MG63 (cell line): ENCODE data around the gene TMEM229B. TPM values are rescaled to one million over a fixed set of nuclear protein-coding genes. Genes with fewer than 3 reads are reported as not detected.

Experiments
- DNase-seq: peaks from one replicate; pipeline ENCODE4 v3.0.0-alpha.2; 2020
- H3K27me3 ChIP-seq: fragments of 250-450 bp; sonication (Bioruptor Pico); 2 replicates; pipeline ENCODE4 v1.5.1; 2020; ENCODE audit warnings: mild to moderate bottlenecking, moderate library complexity
- H3K36me3 ChIP-seq: fragments of 250-450 bp; sonication (Bioruptor Pico); 2 replicates; pipeline ENCODE4 v1.5.1; 2020; ENCODE audit warnings: mild to moderate bottlenecking, moderate library complexity
- H3K4me3 ChIP-seq: fragments of 250-450 bp; sonication (Bioruptor Pico); 2 replicates; pipeline ENCODE4 v1.5.1; 2020; ENCODE audit warnings: mild to moderate bottlenecking, moderate library complexity
- H3K9me3 ChIP-seq: fragments of 250-450 bp; sonication (Bioruptor Pico); 2 replicates; pipeline ENCODE4 v1.5.1; 2020; ENCODE audit warnings: mild to moderate bottlenecking, moderate library complexity
- total RNA-seq: library from RNA; depleted of rRNA; stranded (reverse); fragments of >200 nt; shearing (Covaris generic); gene quantifications from 2 replicates; pipeline ENCODE4 v1.2.3, GENCODE V29; 2014; ENCODE audit warnings: low replicate concordance

Gene TMEM229B
- total RNA-seq, 1 experiment from 2014 or later: 5.9 TPM

GRCh38 chr14:67520482-67520881 is 32.0 kb upstream of the TMEM229B start:
- Histone ChIP-seq H3K4me3 (no peak overlapping the region), H3K9me3 (no peaks in the 10 kb centered on the region), H3K36me3 (no peaks in the 10 kb centered on the region), H3K27me3 (no peaks in the 10 kb centered on the region)
- DNase-seq: no peak

- no peak overlapping the region for H3K4me3 ChIP-seq
- no peaks in the 10 kb centered on the region for H3K9me3 ChIP-seq
- no peaks in the 10 kb centered on the region for H3K27me3 ChIP-seq
- no peaks in the 10 kb centered on the region for H3K36me3 ChIP-seq
- DNase-seq: no peak
Measured at GRCh38 chr14:67519406-67519805, 30.9 kb upstream of the TMEM229B start.

GRCh38 chr14:67517083-67517482 is 28.6 kb upstream of the TMEM229B start:
- Histone ChIP-seq H3K9me3 (no peaks in the 10 kb centered on the region), H3K36me3 (no peaks in the 10 kb centered on the region), H3K4me3 (no peak overlapping the region), H3K27me3 (no peaks in the 10 kb centered on the region)
- DNase-seq: no peak

GRCh38 chr14:67516676-67517075 is 28.2 kb upstream of the TMEM229B start:
- no peaks in the 10 kb centered on the region for H3K27me3 ChIP-seq

DNA sequence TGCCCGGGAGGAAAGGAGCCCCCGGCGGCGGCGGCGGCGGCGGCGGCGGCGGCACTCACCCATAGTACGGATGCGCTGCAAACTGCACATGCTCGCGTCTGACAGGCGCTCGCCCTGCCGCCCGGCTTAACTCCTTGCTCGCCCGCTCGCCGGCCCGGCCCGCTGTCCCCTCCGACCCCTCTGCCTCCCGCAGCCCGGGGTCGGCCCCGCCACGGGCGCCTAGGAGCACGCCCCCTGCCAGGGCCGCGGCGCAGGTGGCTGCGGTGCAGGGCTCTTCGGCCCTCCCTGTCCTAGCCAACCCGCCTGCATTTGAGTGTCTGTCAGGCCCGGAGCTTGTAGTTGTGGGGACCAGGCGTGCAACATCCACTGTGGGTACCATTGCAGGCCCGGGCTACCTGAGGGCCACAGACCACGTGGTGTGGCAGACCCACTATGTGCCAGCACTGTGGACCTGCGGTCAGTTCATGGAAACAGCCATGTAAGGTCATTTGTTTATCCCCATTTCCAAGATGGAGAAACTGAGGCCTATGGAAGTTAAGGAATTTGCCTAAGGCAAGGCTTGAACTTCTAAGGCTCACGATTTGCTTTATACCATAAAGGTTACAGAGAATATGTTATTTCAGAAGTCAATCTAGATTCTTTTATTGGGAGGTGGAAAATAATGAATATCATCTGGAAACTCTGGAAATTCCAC is 27.0 kb upstream of the TMEM229B start:
- Histone ChIP-seq H3K36me3 (no peaks in the 10 kb centered on the region), H3K27me3 (no peaks in the 10 kb centered on the region), H3K9me3 (no peaks in the 10 kb centered on the region), H3K4me3 (peak overlapping the region; percentile 63; the same call in 1 of the 2 replicates)
- DNase-seq: peak; percentile 23

More at GRCh38 chr14:67516676-67517075, 28.2 kb upstream of the TMEM229B start:
- H3K4me3 ChIP-seq: no peak overlapping the region
- no peaks in the 10 kb centered on the region for H3K9me3 ChIP-seq
- no peak for DNase-seq
- no peaks in the 10 kb centered on the region for H3K36me3 ChIP-seq

- H3K9me3 ChIP-seq: no peaks in the 10 kb centered on the region
- no peaks in the 10 kb centered on the region for H3K36me3 ChIP-seq
- peak; percentile 33 for DNase-seq
- no peaks in the 10 kb centered on the region for H3K27me3 ChIP-seq
- peak overlapping the region; percentile 63 for H3K4me3 ChIP-seq
Measured at GRCh38 chr14:67514650-67515385, 26.3 kb upstream of the TMEM229B start.

GRCh38 chr14:67514203-67514607 is 25.7 kb upstream of the TMEM229B start:
- Histone ChIP-seq H3K9me3 (no peaks in the 10 kb centered on the region), H3K27me3 (no peaks in the 10 kb centered on the region), H3K36me3 (no peaks in the 10 kb centered on the region), H3K4me3 (peak overlapping the region; percentile 63; the same call in 1 of the 2 replicates)
- DNase-seq: peak; percentile 18

GRCh38 chr14:67513631-67514108 is 25.1 kb upstream of the TMEM229B start:
- H3K9me3 ChIP-seq: no peaks in the 10 kb centered on the region
- H3K36me3 ChIP-seq: no peaks in the 10 kb centered on the region
- no peaks in the 10 kb centered on the region for H3K27me3 ChIP-seq
- H3K4me3 ChIP-seq: no peak overlapping the region
- DNase-seq: no peak

DNA sequence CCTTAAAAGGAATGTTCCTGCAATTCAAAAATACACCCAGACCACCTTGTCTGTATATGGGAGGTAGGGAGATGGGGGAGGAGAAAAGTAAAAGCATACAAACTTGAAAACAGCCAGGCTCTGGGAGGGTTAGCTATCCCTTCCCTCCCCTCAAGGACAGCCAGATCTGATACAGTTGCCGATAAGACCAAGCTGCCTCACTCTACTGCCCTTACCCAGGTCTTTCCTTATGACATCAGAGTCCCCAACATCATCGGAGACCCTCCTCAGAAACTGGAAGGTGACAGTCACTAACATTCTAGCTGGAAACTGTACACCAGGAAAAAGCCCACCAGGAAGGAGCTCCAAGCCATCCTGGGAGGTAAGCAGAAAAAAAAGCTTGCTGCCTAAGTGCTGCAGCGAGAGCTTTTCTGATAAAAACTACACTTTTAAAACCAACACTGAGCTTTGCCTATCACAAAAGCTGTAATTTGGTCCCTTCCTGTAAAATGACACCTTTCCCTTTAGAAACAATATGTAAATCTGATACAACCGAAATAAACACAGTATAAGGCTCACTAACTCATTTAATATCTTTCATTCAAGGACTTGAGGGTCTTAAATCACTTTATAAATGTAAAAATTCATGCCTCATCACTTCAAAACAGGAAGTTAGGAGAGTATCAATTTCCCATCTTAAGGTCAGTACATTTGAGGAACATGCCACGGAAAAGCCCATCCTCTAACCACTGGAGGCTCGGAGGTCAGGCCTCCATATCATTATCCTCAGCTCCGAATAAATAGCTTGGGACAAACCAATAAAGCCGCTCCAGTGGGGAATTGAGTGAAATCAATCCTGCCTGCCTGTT is 24.2 kb upstream of the TMEM229B start:
- no peaks in the 10 kb centered on the region for H3K27me3 ChIP-seq
- H3K4me3 ChIP-seq: no peak overlapping the region
- no peak for DNase-seq
- no peaks in the 10 kb centered on the region for H3K36me3 ChIP-seq
- no peaks in the 10 kb centered on the region for H3K9me3 ChIP-seq

DNA sequence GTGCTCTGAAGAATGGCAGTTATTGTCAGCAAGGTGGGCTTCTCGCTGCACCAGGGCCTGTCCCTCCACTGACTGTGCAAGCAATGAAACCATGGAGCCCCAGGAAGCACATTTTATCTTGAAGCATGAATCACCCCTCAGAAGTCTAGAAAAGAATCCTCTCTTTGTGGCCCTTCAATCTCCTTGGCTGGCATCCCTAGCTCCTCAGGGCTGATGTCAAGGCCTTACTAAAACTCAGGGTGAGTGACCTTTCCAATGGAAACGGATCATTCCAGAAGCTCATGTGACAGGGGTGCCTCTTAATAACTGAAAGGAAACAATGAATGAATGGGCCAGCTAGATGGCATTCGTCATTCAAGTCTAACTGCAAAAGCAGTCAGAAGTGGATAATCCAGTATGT is 22.3 kb upstream of the TMEM229B start:
- H3K27me3 ChIP-seq: no peaks in the 10 kb centered on the region
- H3K4me3 ChIP-seq: no peak overlapping the region
- H3K9me3 ChIP-seq: no peaks in the 10 kb centered on the region
- H3K36me3 ChIP-seq: no peaks in the 10 kb centered on the region
- DNase-seq: peak; percentile 27

DNA sequence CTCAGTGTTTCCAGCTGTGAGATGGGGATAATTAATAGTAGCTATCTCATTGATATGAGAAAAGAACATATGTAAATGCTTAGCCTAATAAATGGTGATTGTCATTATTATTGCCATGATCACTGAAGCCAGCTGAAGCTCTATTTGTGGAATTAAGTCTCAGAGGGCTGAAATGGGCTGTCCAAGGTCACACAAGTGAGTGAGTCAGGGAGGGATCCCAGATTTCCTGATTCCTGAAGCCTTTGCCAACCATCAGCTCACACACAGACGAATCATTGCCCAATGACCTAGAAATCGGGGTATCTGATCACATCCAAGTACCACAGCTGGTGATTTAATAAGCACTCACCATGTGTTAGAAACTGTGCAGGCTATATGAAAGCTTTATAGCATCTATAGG is 21.6 kb upstream of the TMEM229B start:
- DNase-seq: peak; percentile 21
- Histone ChIP-seq H3K9me3 (no peaks in the 10 kb centered on the region), H3K4me3 (no peak overlapping the region), H3K36me3 (no peaks in the 10 kb centered on the region), H3K27me3 (no peaks in the 10 kb centered on the region)

GRCh38 chr14:67508956-67509355 is 20.4 kb upstream of the TMEM229B start:
- Histone ChIP-seq H3K9me3 (no peaks in the 10 kb centered on the region), H3K27me3 (no peaks in the 10 kb centered on the region), H3K36me3 (no peaks in the 10 kb centered on the region), H3K4me3 (no peak overlapping the region)
- no peak for DNase-seq

GRCh38 chr14:67505254-67505653 is 16.7 kb upstream of the TMEM229B start:
- Histone ChIP-seq H3K4me3 (no peak overlapping the region), H3K27me3 (no peaks in the 10 kb centered on the region), H3K36me3 (no peaks in the 10 kb centered on the region), H3K9me3 (no peaks in the 10 kb centered on the region)
- DNase-seq: no peak

DNA sequence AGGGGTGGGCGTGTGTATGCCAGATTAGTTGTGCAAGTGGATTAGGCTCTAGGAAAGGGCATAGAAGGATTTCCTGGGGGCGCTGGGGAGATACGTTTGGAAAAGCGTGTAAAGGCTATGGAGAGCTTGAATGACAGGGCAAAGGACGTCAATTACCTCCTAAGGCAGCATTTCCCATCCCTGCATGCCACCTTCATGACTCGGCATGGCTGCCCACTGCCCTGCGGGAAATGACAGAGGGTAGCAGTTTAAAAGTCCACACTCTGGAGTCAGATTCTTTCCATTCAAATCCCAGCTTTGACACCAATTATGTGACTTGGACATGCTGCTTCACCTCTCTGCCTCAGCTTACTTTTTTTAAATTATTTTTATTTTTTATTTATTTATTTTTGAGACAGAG is 14.8 kb upstream of the TMEM229B start:
- H3K9me3 ChIP-seq: no peaks in the 10 kb centered on the region
- DNase-seq: no peak
- H3K27me3 ChIP-seq: no peaks in the 10 kb centered on the region
- H3K36me3 ChIP-seq: no peaks in the 10 kb centered on the region
- H3K4me3 ChIP-seq: no peak overlapping the region

DNA sequence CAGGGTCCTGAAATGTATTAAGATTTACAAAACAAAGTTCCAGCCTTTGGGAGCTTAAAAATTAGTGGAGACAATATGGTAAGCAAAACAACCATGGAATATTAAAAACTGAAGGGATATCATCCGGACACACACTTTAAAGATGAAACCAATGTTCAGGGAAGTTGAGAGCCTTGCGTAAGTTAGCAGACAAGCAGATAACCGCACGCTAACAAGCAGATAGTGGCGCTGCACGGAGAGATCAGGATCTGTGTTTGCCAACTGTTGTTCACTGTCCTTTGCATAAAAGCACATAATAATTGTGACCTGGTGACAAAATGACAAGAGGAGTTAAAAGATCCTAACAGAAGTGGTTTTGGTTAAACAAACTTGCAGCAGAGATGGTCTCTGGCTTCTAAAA is 14.3 kb upstream of the TMEM229B start:
- no peaks in the 10 kb centered on the region for H3K9me3 ChIP-seq
- DNase-seq: no peak
- H3K36me3 ChIP-seq: no peaks in the 10 kb centered on the region
- no peaks in the 10 kb centered on the region for H3K27me3 ChIP-seq
- H3K4me3 ChIP-seq: no peak overlapping the region

DNA sequence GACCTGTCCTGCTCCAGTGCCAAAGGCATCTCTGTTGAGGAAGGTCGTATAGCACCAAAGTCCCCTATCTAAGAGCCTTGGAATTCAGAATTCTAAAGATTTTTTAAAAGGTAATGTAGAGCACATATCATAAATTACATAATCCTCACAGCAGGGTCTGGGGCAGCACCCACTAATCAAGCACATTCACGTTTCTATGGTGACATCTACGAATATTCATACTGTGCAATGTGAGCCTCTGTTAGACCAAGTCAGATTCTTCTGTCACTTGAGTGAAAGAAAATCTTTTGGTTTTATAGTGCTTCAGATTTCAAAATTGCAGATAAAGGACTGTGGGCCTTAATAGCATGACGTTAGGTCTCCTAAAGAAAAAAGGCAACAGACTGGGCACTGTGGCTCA is 13.1 kb upstream of the TMEM229B start:
- H3K4me3 ChIP-seq: no peak overlapping the region
- H3K9me3 ChIP-seq: no peaks in the 10 kb centered on the region
- H3K36me3 ChIP-seq: no peaks in the 10 kb centered on the region
- DNase-seq: no peak
- no peaks in the 10 kb centered on the region for H3K27me3 ChIP-seq

GRCh38 chr14:67500981-67501380 is 12.5 kb upstream of the TMEM229B start:
- DNase-seq: no peak
- H3K27me3 ChIP-seq: no peaks in the 10 kb centered on the region
- no peak overlapping the region for H3K4me3 ChIP-seq
- H3K9me3 ChIP-seq: no peaks in the 10 kb centered on the region
- no peaks in the 10 kb centered on the region for H3K36me3 ChIP-seq
